Tibial artery (tissue), 4 donors: ENCODE results near the gene CD44.
A peak's percentile ranks its signal among the peaks of the same experiment; 100 is the strongest.

Source experiments
- DNase-seq, 2 donors: peaks; one replicate each; pipeline ENCODE4 v3.0.0-alpha.2; 2019
- H3K27ac ChIP-seq, 2 donors: fragments of 200-600 bp; sonication (generic) in 1 of 2; 1 replicate in 1 of 2; 2 replicates in 1 of 2; pipeline ENCODE4 v1.5.1; 2018 to 2019; ENCODE audit warnings: mild to moderate bottlenecking in 1 of 2
- H3K27me3 ChIP-seq, 2 donors: fragments of 200-600 bp; sonication (generic) in 1 of 2; one replicate each; pipeline versions ENCODE4 v1.5.1 to v1.6.0; 2016 to 2019
- H3K36me3 ChIP-seq, 3 donors: fragments of 200-600 bp; sonication (generic) in 2 of 3; one replicate each; pipeline ENCODE4 v1.5.1; 2016 to 2019; ENCODE audit warnings: mild to moderate bottlenecking in 2 of 3
- H3K4me1 ChIP-seq, 4 donors: fragments of 200-600 bp; sonication (generic) in 2 of 4; 1 replicate in 3 of 4; 2 replicates in 1 of 4; pipeline ENCODE4 v1.5.1; 2016 to 2019
- H3K4me3 ChIP-seq, 2 donors: fragments of 200-600 bp; sonication (generic) in 1 of 2; 1 replicate in 1 of 2; 2 replicates in 1 of 2; pipeline ENCODE4 v1.5.1; 2018 to 2019; ENCODE audit warnings: mild to moderate bottlenecking in 2 of 2
- H3K9me3 ChIP-seq, 3 donors: fragments of 200-600 bp; sonication (generic) in 1 of 3; one replicate each; pipeline ENCODE4 v1.5.1; 2016 to 2019
- intact Hi-C: fragments of 100-400 bp; cut with DNase I; formaldehyde crosslinking; loops from one replicate; pipeline ENCODE4 v1.15.0; 2023; ENCODE audit warnings: low total_unique reads
- TF ChIP-seq, protein P1 (sequence below), 2 experiments: fragments of 200-600 bp in 1 of 2; fragments of 450-650 bp in 1 of 2; IDR thresholded peaks; one replicate each; pipeline ENCODE4 v1.5.1; 2017 to 2019; ENCODE audit warnings: antibody characterized with exemption in 2 of 2, mild to moderate bottlenecking in 1 of 2, moderate library complexity in 1 of 2

Gene CD44

DNA sequence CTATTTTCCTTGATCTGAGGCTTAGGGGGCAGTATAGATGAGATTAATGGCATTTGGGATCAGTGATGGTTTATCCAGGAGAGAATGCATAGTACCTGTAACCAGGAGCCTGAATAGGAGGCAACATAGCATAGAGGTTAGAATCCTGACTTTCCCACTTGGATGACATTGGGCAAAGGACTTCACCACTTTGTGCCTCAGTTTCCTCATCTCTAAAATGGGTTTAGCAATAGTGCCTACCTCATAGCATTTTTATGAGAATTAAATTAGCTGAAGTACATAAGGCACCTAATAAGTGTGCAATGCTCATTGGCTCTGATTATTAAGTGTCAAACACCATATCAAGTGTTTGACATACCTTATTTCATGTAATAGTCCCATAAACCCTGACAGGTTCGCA is 30.8 kb downstream of the CD44 start:
- H3K9me3 ChIP-seq: no peaks in the 10 kb centered on the region
- H3K27me3 ChIP-seq: no peaks in the 10 kb centered on the region
- intact Hi-C loops: loop anchor here (10.0 kb wide), 2 partner anchors 95 to 835 kb away; no protein-coding TSS in a partner anchor
- TF ChIP-seq, protein P1, sequence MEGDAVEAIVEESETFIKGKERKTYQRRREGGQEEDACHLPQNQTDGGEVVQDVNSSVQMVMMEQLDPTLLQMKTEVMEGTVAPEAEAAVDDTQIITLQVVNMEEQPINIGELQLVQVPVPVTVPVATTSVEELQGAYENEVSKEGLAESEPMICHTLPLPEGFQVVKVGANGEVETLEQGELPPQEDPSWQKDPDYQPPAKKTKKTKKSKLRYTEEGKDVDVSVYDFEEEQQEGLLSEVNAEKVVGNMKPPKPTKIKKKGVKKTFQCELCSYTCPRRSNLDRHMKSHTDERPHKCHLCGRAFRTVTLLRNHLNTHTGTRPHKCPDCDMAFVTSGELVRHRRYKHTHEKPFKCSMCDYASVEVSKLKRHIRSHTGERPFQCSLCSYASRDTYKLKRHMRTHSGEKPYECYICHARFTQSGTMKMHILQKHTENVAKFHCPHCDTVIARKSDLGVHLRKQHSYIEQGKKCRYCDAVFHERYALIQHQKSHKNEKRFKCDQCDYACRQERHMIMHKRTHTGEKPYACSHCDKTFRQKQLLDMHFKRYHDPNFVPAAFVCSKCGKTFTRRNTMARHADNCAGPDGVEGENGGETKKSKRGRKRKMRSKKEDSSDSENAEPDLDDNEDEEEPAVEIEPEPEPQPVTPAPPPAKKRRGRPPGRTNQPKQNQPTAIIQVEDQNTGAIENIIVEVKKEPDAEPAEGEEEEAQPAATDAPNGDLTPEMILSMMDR (IDR thresholded peaks at IDR 0.05): no peak
- no peak overlapping the region for H3K4me3 ChIP-seq
- H3K4me1 ChIP-seq: peaks cover 0 to 98% (median 70%) of the 10 kb centered on the region in 4 donors
- DNase-seq: no peak
- no peaks in the 10 kb centered on the region for H3K36me3 ChIP-seq
- H3K27ac ChIP-seq: peak overlapping the region; percentile 67 to 73

DNA sequence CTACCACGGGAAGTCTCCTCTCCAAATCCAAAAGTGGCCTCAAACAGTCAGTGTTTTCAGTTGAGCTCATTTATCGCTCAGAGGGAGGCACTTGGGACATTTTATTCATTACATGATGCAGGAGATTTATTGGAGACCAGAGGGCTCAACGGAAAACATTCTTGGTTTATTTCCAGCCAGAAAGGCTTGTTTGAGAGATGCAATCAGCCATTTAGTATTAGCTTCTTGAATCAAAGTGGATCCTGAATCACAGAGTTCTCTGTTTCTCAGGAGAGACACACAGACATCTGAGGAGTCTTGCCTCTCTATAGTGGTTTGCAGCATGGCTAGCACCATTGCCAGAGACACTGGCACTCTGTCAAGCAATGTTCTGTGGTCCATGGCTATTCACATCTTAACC is 31.5 kb downstream of the CD44 start:
- H3K4me3 ChIP-seq: no peak overlapping the region
- TF ChIP-seq, protein P1 (IDR thresholded peaks at IDR 0.05): no peak
- peak overlapping the region; percentile 67 to 73 for H3K27ac ChIP-seq
- H3K27me3 ChIP-seq: no peaks in the 10 kb centered on the region
- peaks cover 0 to 98% (median 70%) of the 10 kb centered on the region in 4 donors for H3K4me1 ChIP-seq
- no peaks in the 10 kb centered on the region for H3K9me3 ChIP-seq
- intact Hi-C loops: loop anchor here (10.0 kb wide), 2 partner anchors 94 to 836 kb away; no protein-coding TSS in a partner anchor
- H3K36me3 ChIP-seq: no peaks in the 10 kb centered on the region
- no peak for DNase-seq

DNA sequence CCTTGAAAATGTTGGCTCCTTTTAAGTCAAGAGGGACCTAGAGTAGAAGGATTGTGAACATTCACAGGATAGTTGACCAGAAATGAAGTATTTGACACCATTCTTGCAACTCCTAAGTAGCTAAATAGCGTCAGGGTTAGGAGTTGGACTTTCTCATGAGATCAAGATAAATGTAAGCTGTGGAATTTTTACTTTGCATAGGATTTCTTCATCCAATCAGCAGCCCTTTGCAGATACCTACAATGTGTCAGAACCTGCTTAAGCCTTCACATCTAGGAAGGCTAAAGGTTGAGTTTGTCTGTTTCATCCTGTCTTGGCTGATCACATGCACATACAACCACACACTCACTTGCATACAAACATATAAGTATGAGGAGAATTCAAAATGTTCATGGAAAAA is 32.3 kb downstream of the CD44 start:
- Histone ChIP-seq H3K9me3 (no peaks in the 10 kb centered on the region), H3K27me3 (no peaks in the 10 kb centered on the region), H3K4me3 (no peak overlapping the region), H3K27ac (peak overlapping the region; percentile 67 to 73), H3K36me3 (no peaks in the 10 kb centered on the region), H3K4me1 (peaks cover 0 to 93% (median 67%) of the 10 kb centered on the region in 4 donors)
- TF ChIP-seq, protein P1 (IDR thresholded peaks at IDR 0.05): no peak
- intact Hi-C loops: loop anchor here (10.0 kb wide), 2 partner anchors 94 to 836 kb away; no protein-coding TSS in a partner anchor
- DNase-seq: no peak

DNA sequence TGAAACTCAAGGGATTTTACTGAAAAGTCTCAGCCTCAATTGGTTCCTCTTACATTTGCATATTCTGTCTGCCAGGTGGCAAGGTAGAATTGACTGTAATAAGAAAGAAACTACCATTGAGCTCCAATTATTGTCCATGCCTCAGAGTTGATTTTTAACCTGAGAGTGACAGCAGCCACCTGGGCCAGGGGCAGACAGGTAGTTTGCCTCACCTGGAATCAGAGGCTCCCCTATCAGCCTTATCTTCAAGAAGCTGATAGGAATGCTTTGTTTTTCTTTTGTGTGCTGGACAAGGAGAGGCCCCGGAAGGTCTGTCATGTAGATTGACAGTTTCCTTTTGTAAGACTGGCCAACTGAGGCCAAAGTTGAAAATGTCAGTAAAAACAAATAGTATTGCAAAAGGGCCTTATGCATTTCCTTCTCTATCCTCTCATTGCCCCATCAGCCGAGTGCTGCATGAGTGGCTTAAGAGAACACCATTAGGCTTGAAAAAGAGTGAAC is 34.1 kb downstream of the CD44 start:
- H3K9me3 ChIP-seq: no peaks in the 10 kb centered on the region
- H3K36me3 ChIP-seq: peaks cover 9 to 18% (median 10%) of the 10 kb centered on the region in 3 donors
- H3K4me1 ChIP-seq: peaks cover 0 to 77% (median 50%) of the 10 kb centered on the region in 4 donors
- intact Hi-C loops: loop anchor here (10.0 kb wide), 2 partner anchors 92 to 838 kb away; no protein-coding TSS in a partner anchor
- no peak overlapping the region for H3K4me3 ChIP-seq
- H3K27ac ChIP-seq: peak overlapping the region; percentile 46 to 59
- peak in 1 of 2 donors; percentile 73 for DNase-seq
- TF ChIP-seq, protein P1 (IDR thresholded peaks at IDR 0.05): no peak
- no peaks in the 10 kb centered on the region for H3K27me3 ChIP-seq

DNA sequence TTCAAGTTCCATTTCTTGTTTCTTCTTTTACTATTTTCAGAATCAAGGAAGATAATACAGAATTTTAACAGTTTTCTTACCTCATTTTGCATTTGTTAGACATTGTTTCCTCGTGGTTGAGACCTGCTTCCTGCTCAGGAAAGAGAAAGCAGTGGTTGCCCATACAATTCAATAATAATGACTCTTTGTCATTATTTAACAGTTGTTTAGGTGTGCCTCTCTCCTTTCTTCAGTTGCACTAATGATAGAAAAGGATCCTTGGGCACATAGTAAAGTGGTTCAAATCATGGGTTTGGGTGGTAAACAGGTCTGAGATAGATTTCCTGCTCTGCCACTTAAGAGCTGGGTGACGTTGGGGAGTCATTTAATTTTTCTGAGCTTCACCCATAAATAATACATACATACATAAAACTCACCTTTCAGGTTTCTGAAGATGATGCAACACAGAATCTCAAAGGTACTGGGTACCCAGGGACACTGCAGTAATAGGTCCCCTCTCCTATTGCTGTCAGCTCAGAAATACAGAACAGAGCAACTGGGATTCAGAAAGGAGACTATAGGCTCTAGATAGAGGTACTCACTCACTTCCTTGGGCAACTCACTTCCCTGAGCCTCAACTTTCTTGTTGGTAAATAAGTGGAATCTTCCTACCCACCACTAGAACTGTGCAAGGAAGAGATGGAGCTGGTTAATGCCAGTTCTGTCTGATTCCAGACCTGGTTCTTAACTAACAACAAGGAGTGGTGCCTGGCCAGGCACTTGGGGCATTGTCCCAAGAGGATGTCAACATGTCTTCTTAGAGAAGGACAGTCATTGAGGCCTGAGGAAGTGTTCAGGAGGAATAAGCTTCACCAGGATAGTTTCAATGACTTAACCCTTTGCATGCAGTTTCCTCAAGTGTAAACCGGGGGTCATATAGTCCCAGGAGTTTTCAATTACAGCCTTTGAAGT is 34.9 kb downstream of the CD44 start:
- H3K4me3 ChIP-seq: no peak overlapping the region
- H3K27me3 ChIP-seq: no peaks in the 10 kb centered on the region
- H3K4me1 ChIP-seq: peaks cover 0 to 74% (median 42%) of the 10 kb centered on the region in 4 donors
- intact Hi-C loops: loop anchor here (10.0 kb wide), 2 partner anchors 91 to 839 kb away; no protein-coding TSS in a partner anchor
- H3K9me3 ChIP-seq: no peaks in the 10 kb centered on the region
- TF ChIP-seq, protein P1 (IDR thresholded peaks at IDR 0.05): no peak
- peaks cover 10 to 24% (median 18%) of the 10 kb centered on the region in 3 donors for H3K36me3 ChIP-seq
- no peak for DNase-seq
- H3K27ac ChIP-seq: peak overlapping the region; percentile 43 to 59
